Effector memory CD4-positive, alpha-beta T cell (primary cell): Measurements from ENCODE around the gene SHANK1.

Experiments used
- DNase-seq, 3 donors: peaks; one replicate each; pipeline ENCODE4 v3.0.0-alpha.2; 2020
- H3K27ac ChIP-seq: 2 replicates; pipeline ENCODE4 v1.7.0; 2013; ENCODE audit warnings: mild to moderate bottlenecking, low read length, moderate library complexity; ENCODE audit not compliant: insufficient read depth, poor library complexity, severe bottlenecking
- H3K27me3 ChIP-seq: replicated peaks from 2 replicates; pipeline ENCODE4 v1.7.0; 2013; ENCODE audit warnings: mild to moderate bottlenecking, low read length; ENCODE audit not compliant: insufficient read depth, control insufficient read depth, poor library complexity, severe bottlenecking
- H3K36me3 ChIP-seq: 2 replicates; pipeline ENCODE4 v1.7.0; 2013; ENCODE audit warnings: mild to moderate bottlenecking, low read length, moderate library complexity; ENCODE audit not compliant: control insufficient read depth, insufficient read depth
- H3K4me1 ChIP-seq: 2 replicates; pipeline ENCODE4 v1.7.0; 2013; ENCODE audit warnings: low read length, mild to moderate bottlenecking; ENCODE audit not compliant: control insufficient read depth, insufficient read depth, poor library complexity, severe bottlenecking
- H3K4me3 ChIP-seq: 2 replicates; pipeline ENCODE4 v1.7.0; 2013; ENCODE audit warnings: low read length, low read depth, mild to moderate bottlenecking; ENCODE audit not compliant: insufficient read depth, poor library complexity, severe bottlenecking
- H3K9me3 ChIP-seq: 2 replicates; pipeline ENCODE4 v1.7.0; 2013; ENCODE audit warnings: mild to moderate bottlenecking, low read length, moderate library complexity; ENCODE audit not compliant: control insufficient read depth

The SHANK1 gene

DNA sequence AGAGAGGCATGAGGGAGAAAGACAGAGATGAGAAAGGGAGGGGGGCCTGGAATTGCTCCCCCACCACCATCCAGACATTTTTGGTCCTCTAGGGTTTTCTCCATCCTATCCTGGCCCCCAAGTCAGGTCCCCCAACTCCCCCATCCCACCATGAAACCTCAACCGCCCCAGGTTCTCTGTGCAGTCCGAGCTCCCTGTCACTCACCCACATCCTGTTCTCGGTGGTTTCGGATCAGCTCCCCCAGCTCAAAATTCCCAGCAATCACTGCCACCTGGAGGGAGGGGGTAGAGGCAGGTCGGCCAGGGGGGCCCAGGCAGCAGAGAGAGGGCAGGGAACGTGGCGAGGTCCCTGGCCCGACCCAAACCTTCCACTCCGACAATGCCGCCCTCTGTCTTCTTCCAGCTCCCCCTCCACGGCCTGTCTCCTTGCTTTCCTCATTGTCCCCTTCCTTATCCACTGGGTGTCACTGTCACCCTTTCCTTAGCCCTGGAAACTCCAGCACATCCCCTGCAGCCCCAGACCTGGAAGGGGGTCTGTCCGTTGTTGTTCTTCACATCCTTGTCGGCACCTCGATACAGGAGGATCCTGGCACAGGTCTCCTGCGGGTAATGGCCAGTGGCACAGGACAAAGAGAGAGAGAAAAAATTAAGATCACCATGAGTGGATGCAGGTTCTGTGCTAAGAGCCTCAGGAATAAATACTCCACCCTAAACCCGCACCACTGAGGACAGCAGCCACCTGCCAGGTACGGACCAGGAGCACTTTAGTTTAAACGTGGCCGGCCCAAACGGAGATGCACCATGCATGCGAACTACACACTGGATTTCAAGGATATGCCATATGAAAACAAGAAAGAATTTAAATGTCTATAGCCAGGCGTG lies 15.4 kb downstream of the SHANK1 start:
- H3K36me3 ChIP-seq, result no peaks in the 10 kb centered on the region
- H3K9me3 ChIP-seq, result no peaks in the 10 kb centered on the region
- H3K27ac ChIP-seq, result no peak overlapping the region
- peaks cover 17% of the 10 kb centered on the region for H3K27me3 ChIP-seq
- no peak overlapping the region for H3K4me3 ChIP-seq
- DNase-seq, result no peak
- no peaks in the 10 kb centered on the region for H3K4me1 ChIP-seq

- no peaks in the 10 kb centered on the region for H3K4me1 ChIP-seq
- H3K9me3 ChIP-seq, result no peaks in the 10 kb centered on the region
- H3K4me3 ChIP-seq, result no peak overlapping the region
- no peak overlapping the region for H3K27ac ChIP-seq
- H3K27me3 ChIP-seq, result peaks cover 17% of the 10 kb centered on the region
- H3K36me3 ChIP-seq, result no peaks in the 10 kb centered on the region
- no peak for DNase-seq
Observed at GRCh38 chr19:50702871-50703829, 16.5 kb downstream of the SHANK1 start.

DNA sequence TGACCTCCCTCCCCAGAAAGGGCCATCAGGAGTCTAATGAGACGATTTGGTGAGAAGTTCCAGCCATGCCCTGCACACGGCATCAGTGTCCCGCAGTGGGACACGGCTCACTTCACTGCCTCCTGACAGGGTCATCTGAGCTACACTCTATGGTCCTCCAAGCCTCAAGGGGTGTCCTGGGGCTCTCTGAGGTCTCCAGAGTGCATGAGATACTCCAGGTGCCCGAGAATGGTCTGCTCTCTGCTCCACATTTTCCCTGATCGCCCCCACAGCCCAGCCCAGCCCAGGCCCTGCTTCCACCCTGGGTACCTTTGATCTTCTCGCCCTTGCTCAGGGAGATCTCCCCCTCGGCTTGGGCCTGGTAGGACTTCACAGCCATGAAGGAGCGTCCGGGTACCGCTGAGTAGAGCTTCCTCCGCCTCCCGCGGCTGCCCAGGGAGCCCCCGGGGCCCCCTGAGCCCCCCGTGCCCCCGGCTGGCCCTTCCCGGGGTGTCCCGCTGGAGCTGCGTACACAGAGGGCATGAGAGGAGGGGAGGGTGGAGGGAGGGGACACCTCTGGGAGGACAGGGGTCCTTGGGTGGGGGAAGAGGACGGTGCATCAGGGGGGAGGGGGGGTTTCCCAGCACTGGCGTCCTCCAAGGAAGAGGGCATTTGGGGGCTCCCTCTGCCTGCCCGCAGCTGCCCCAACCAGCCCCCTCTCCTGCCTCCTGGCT lies 17.3 kb downstream of the SHANK1 start:
- Histone ChIP-seq H3K4me1 (no peaks in the 10 kb centered on the region), H3K36me3 (no peaks in the 10 kb centered on the region), H3K27ac (no peak overlapping the region), H3K4me3 (no peak overlapping the region), H3K9me3 (no peaks in the 10 kb centered on the region), H3K27me3 (peaks cover 17% of the 10 kb centered on the region)
- DNase-seq, result no peak

- peaks cover 17% of the 10 kb centered on the region for H3K27me3 ChIP-seq
- no peak overlapping the region for H3K4me3 ChIP-seq
- no peak for DNase-seq
Observed at GRCh38 chr19:50701367-50701985, 18.1 kb downstream of the SHANK1 start.

DNA sequence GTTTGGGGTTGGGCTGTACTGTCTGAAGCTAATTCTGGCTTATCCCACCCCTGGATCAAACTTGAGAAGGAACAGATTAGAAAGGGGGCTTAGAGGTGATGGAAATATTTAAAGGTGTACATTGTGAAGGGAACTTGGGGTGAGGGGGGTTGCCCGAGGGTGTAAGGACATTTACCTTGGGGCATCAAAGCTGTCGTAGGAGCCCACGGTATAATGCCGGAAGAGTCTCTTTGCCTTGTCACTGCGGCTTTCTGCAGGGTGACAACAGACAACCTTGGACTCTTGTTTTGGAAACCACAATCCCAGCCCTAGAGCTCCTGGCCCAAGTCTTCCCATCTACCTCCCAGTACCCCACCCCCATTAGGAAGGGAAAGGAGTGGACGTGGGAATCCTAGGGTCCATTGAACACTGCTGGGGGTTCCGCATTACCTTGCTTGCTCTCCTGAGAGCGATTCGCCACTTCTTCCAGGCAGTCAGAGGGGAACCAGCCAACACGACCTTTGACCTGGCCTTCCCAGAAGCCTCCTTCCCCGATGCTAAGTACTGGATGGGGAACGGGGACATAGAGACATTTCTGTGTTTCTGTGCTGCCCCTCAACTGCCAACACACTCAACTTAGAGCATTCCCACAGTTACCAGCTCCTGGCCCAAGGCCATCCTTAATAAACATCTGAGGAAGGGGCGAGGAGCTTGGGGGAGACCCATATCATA lies 22.0 kb downstream of the SHANK1 start:
- DNase-seq, result no peak
- Histone ChIP-seq H3K36me3 (no peaks in the 10 kb centered on the region), H3K4me3 (no peak overlapping the region), H3K9me3 (no peaks in the 10 kb centered on the region), H3K27me3 (peaks cover 12% of the 10 kb centered on the region), H3K27ac (no peak overlapping the region), H3K4me1 (no peaks in the 10 kb centered on the region)

More at GRCh38 chr19:50701367-50701985, 18.1 kb downstream of the SHANK1 start:
- H3K27ac ChIP-seq, result no peak overlapping the region
- H3K4me1 ChIP-seq, result no peaks in the 10 kb centered on the region
- H3K9me3 ChIP-seq, result no peaks in the 10 kb centered on the region
- no peaks in the 10 kb centered on the region for H3K36me3 ChIP-seq

- H3K27ac ChIP-seq, result no peak overlapping the region
- H3K4me1 ChIP-seq, result no peaks in the 10 kb centered on the region
- no peaks in the 10 kb centered on the region for H3K36me3 ChIP-seq
- no peaks in the 10 kb centered on the region for H3K9me3 ChIP-seq
- H3K27me3 ChIP-seq, result peaks cover 8% of the 10 kb centered on the region
- DNase-seq, result no peak
- H3K4me3 ChIP-seq, result no peak overlapping the region
Observed at GRCh38 chr19:50696094-50696483, 23.5 kb downstream of the SHANK1 start.

DNA sequence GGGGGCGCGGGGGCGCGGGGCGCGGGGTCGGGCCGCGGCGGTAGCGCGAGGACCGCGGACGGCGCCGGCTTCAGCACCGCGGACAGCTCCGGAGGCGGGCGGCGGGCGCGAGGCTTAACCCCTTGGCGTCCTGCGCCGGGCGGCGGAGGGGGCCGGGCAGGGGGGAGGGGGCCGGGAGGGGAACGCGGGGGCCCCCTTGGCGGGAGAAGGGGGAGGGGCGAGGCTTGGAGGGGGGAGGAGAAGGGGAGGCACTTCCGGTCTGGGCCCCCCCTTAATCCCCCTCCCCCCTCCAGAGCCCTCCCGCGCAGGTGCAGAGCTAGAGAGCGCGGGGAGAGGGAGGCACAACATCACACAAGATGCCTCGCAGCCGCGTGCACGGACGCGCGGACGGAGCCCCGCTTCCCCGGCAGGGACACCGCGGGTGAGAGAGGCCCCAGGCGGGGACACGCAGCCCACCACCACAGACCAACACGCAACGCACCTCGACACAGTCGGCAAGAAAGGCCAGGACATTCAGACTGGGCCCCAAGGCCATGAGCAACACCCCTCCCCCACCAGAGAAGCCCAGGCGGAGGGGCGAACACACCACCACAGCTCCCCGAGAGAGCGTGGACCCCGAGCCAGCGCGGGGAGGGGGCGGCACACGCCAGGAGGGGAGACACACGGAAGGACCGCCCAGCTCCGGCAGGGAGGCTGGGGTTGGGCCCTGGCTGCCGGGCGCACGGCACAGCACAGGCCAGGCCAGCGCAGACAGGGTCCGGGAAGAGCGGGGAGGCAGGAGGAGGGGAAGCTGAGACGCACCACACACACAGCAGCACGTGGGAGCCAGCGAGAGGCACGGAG lies 24.1 kb downstream of the SHANK1 start:
- H3K4me1 ChIP-seq, result no peaks in the 10 kb centered on the region
- no peak for DNase-seq
- H3K27me3 ChIP-seq, result peaks cover 8% of the 10 kb centered on the region
- no peak overlapping the region for H3K4me3 ChIP-seq
- H3K36me3 ChIP-seq, result no peaks in the 10 kb centered on the region
- no peak overlapping the region for H3K27ac ChIP-seq
- no peaks in the 10 kb centered on the region for H3K9me3 ChIP-seq

DNA sequence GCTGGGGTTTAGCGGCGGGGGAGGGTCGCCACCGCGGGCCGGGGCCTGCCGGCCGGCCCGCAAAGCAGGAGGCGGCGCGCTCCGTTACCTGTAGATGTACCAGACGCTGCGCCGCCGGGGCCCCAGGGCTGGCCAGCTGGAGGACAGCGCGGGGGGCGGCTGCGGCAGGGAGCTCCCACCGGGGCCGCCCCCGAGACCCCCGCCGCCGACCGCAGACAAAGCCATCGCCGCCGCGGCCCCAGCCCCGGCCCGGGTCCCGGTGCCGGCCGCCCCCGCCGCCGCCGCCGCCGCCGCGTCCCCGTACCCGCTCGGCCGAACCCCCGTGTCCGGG lies 24.8 kb downstream of the SHANK1 start:
- Histone ChIP-seq H3K4me1 (no peaks in the 10 kb centered on the region), H3K27me3 (peaks cover 11% of the 10 kb centered on the region), H3K36me3 (no peaks in the 10 kb centered on the region), H3K4me3 (no peak overlapping the region), H3K9me3 (no peaks in the 10 kb centered on the region), H3K27ac (no peak overlapping the region)
- DNase-seq, result no peak
